Left lung (tissue), 10 donors: ENCODE results near the gene WHRN. TPM values are rescaled to one million over a fixed set of nuclear protein-coding genes. Genes with fewer than 3 reads are reported as not detected.

ENCODE experiments used
- ATAC-seq: fragments of 200-7000 bp; cut with Tn5 transposase; one replicate; pipeline ENCODE4 v1.9.1; 2020; ENCODE audit warnings: moderate library complexity
- DNase-seq, 4 donors: peaks; one replicate each; pipeline ENCODE4 v3.0.0-alpha.2; 2013 to 2020
- H3K27ac ChIP-seq, 2 donors: fragments of 200-600 bp; sonication (generic) in 1 of 2; one replicate each; pipeline versions ENCODE4 v1.5.0 to v1.8.0; 2020 to 2021
- H3K27me3 ChIP-seq, 2 donors: fragments of 200-600 bp; sonication (generic) in 1 of 2; one replicate each; pipeline versions ENCODE4 v1.5.0 to v1.8.0; 2020 to 2021
- H3K36me3 ChIP-seq, 2 donors: fragments of 200-600 bp; sonication (generic) in 1 of 2; one replicate each; pipeline versions ENCODE4 v1.5.0 to v1.8.0; 2020 to 2021
- H3K4me1 ChIP-seq, 2 donors: fragments of 200-600 bp; one replicate each; pipeline ENCODE4 v1.8.0; 2021
- H3K4me3 ChIP-seq, 2 donors: fragments of 200-600 bp; sonication (generic) in 1 of 2; one replicate each; pipeline versions ENCODE4 v1.5.0 to v1.8.0; 2020 to 2021; ENCODE audit warnings: mild to moderate bottlenecking in 1 of 2
- H3K9me3 ChIP-seq, 2 donors: fragments of 200-600 bp; sonication (generic) in 1 of 2; one replicate each; pipeline versions ENCODE4 v1.5.0 to v1.8.0; 2020 to 2021
- intact Hi-C, 2 donors: fragments of 100-400 bp; cut with DNase I; formaldehyde crosslinking; loops; one replicate each; pipeline versions ENCODE4 v1.11.2 to v1.14.2; 2022
- polyA plus RNA-seq, 6 donors: library from polyadenylated mRNA; unstranded; fragments of 120-200 nt; gene quantifications; one replicate each; pipeline ENCODE4 v1.2.1, GENCODE V29; 2013; ENCODE audit not compliant: insufficient read length in 6 of 6
- total RNA-seq, 2 donors: library from RNA; stranded (reverse); fragmentation: NEBNext Ultra II Directional; extraction: Animal tissue kit (Norgen Biotek cat#: 25700); gene quantifications; one replicate each; pipeline ENCODE4 v1.2.1, GENCODE V29; 2021
- TF ChIP-seq, protein P1 (sequence below), 2 donors: fragments of 200-600 bp; sonication (generic) in 1 of 2; IDR thresholded peaks; one replicate each; pipeline versions ENCODE4 v1.5.0 to v1.8.0; 2021; ENCODE audit warnings: antibody characterized with exemption in 2 of 2
- donor health status: DM: no; HTN: yes; CAD: no.
- donor health status: DM: no; HTN: no; CAD: no.

Gene WHRN
- total and polyA plus RNA-seq, 8 donors = 5.1 to 17.3 (median 10.7) TPM

DNA sequence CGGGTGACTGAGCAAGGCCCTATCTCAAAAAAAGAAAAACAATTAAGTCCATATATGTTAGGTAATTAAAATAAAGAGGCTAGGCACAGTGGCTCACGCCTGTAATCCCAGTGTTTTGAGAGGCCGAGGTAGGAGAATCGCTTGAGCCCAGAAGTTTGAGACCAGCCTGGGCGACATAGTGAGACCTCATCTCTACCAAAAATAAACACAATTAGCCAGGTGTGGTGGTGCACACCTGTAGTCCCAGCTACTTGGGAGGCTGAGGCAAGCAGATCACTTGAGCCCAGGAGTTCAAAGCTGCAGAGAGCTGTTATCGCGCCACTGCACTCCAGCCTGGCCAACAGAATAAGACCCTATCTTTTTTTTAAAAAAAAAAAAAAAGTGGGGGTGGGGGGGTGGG, 12.3 kb downstream of the WHRN start:
- no peak overlapping the region for H3K27ac ChIP-seq
- no peaks in the 10 kb centered on the region for H3K9me3 ChIP-seq
- H3K4me3 ChIP-seq = no peak overlapping the region
- ATAC-seq = no peak
- peaks cover 0 to 4% of the 10 kb centered on the region in 2 donors for H3K27me3 ChIP-seq
- no peaks in the 10 kb centered on the region for H3K36me3 ChIP-seq
- TF ChIP-seq, protein P1, sequence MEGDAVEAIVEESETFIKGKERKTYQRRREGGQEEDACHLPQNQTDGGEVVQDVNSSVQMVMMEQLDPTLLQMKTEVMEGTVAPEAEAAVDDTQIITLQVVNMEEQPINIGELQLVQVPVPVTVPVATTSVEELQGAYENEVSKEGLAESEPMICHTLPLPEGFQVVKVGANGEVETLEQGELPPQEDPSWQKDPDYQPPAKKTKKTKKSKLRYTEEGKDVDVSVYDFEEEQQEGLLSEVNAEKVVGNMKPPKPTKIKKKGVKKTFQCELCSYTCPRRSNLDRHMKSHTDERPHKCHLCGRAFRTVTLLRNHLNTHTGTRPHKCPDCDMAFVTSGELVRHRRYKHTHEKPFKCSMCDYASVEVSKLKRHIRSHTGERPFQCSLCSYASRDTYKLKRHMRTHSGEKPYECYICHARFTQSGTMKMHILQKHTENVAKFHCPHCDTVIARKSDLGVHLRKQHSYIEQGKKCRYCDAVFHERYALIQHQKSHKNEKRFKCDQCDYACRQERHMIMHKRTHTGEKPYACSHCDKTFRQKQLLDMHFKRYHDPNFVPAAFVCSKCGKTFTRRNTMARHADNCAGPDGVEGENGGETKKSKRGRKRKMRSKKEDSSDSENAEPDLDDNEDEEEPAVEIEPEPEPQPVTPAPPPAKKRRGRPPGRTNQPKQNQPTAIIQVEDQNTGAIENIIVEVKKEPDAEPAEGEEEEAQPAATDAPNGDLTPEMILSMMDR (IDR thresholded peaks at IDR 0.05) = no peak
- intact Hi-C loops = no loop called here
- H3K4me1 ChIP-seq = no peaks in the 10 kb centered on the region
- no peak for DNase-seq

DNA sequence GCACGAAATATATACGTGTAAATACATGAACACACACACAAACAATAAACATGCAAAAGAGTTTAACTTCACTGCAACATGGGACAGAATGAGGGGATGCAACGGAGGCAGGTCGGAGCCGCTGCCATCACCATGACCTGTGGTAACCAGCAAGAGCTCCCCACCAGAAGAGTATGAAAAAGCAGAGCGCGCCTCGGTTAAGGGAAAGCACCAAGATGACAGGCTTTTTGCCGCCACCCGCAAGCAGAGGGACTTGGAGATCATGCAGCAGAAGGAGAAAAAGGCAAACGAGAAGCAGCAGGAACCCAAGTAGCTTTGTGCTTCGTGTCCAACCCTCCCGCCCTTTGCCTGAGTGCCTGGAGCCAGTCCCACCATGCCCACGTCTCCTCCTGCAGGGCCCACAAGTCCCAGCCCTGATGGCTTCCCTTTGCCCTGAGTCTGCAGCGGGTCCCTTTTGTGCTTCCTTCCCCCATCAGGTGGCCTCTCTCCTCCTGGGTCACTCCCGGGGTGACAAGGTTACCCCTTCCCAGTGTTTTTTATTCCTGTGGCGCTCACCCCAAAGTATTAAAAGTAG, 13.8 kb downstream of the WHRN start:
- Histone ChIP-seq H3K27ac (no peak overlapping the region), H3K9me3 (no peaks in the 10 kb centered on the region), H3K4me3 (no peak overlapping the region), H3K27me3 (no peaks in the 10 kb centered on the region), H3K4me1 (no peaks in the 10 kb centered on the region), H3K36me3 (no peaks in the 10 kb centered on the region)
- TF ChIP-seq, protein P1 (IDR thresholded peaks at IDR 0.05) = no peak
- intact Hi-C loops = no loop called here
- peak in 1 of 4 donors; percentile 31 for DNase-seq
- no peak for ATAC-seq

DNA sequence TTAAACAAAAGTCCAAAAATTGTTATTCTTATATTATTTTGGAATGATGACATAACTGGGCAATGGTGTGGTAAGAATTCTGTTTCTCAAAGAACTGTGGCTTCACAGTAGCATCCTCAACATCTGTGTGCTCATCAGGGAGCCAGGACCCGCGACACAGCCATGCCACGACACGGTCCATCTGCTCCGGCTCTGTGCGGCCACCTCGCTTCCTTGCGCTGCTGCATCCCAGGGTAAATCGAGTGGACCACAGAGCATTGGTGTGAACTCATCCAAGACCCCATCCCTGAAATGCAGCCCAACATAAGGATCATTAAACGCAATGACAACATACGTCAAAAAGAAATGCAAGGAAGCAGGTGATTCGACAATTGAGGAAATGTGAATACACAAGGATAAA, 15.3 kb downstream of the WHRN start:
- intact Hi-C loops = no loop called here

DNA sequence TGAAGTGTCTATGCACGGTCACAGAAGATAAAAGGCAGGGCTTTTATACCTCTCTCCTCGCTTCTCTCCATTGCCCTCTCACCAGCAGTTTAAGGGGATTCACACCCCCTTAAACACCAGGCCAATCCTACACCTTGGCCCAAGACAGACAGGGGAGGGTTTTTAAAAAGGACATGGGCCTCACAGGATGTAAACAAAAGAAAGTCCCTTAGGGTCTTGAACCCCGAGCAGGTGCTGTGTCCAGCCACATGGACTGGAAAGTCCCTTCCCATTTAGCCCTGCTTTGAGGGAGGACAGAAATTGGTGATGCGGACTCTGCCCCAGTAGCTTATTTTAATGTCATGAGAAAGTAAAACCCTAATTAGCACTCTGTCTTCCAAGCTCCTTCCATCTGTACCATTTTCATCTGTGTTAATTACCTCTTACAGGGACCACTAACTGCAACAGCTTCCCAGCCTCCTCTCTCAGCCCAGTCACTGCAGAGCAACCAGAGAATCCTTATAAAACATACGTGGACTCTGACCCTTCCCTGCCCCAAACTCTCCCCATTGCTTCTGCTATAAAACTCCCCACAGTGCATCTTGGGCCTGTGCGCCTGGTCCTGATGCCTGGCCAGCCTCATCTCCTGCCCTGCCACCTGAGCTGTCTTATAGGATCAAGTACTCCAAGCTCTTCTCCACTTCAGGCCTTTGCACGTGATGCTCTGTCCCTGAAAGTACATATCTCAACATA, 16.7 kb downstream of the WHRN start:
- ATAC-seq = no peak
- Histone ChIP-seq H3K27ac (no peak overlapping the region), H3K36me3 (no peaks in the 10 kb centered on the region), H3K4me3 (no peak overlapping the region), H3K27me3 (no peaks in the 10 kb centered on the region), H3K4me1 (peaks cover 0 to 8% of the 10 kb centered on the region in 2 donors), H3K9me3 (no peaks in the 10 kb centered on the region)
- TF ChIP-seq, protein P1 (IDR thresholded peaks at IDR 0.05) = no peak
- intact Hi-C loops = no loop called here
- no peak for DNase-seq

More for the DNA sequence above, 15.3 kb downstream of the WHRN start:
- peak in 1 of 4 donors; percentile 36 for DNase-seq
- TF ChIP-seq, protein P1 (IDR thresholded peaks at IDR 0.05) = no peak
- Histone ChIP-seq H3K27ac (no peak overlapping the region), H3K36me3 (no peaks in the 10 kb centered on the region), H3K27me3 (no peaks in the 10 kb centered on the region), H3K4me1 (peaks cover 0 to 8% of the 10 kb centered on the region in 2 donors), H3K9me3 (no peaks in the 10 kb centered on the region), H3K4me3 (no peak overlapping the region)
- ATAC-seq = no peak

DNA sequence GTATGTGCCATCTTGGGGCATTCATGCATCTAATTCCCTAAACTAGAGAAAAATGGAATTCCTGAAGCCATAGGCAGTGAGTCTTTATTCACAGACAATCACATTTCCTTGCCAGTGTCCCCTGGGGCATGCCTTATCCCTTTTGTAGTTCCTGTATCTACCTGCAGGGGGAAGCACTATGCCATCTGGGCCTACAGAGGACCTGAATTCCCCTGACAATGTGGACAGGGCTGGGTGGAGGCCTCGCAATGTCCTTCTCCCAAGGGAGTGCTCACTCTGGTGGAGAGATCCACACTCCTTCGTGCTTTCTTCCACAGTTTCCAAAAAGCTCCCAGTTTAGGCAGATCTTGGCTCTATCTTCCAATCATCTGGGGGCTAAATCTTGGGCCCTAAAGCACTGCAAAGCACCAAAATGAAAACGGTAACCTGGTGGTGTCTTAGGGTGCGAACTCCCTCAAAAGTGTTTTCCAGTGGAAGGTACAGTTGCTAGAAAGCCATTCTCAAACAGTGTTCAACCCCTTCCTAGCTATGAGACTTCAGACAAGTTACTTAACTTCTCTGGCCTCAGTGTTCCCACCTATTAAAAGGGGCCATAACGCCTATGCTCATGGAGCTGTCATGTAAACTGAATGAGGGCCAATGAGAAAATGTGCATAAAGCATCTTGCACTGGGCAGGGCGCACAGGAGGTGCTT, 17.5 kb downstream of the WHRN start:
- Histone ChIP-seq H3K4me3 (no peak overlapping the region), H3K36me3 (no peaks in the 10 kb centered on the region), H3K27me3 (no peaks in the 10 kb centered on the region), H3K27ac (no peak overlapping the region), H3K9me3 (no peaks in the 10 kb centered on the region), H3K4me1 (peaks cover 0 to 8% of the 10 kb centered on the region in 2 donors)
- peak in 1 of 4 donors; percentile 65 for DNase-seq
- ATAC-seq = peak; percentile 100
- TF ChIP-seq, protein P1 (IDR thresholded peaks at IDR 0.05) = peak; percentile 78 to 91
- intact Hi-C loops = no loop called here
